ENCODE measurements around the gene OBSCN.
A peak's percentile ranks its signal among the peaks of the same experiment; 100 is the strongest.
"Not testable (repeated sequence)": the region's sequence is repeated elsewhere in the genome, so short reads cannot be mapped to it uniquely, and the experiment has no call there.

The OBSCN gene

GRCh38 chr1:228172591-228173527 lies 35.0 kb upstream of the OBSCN start:
- no peak for DNase-seq

DNA sequence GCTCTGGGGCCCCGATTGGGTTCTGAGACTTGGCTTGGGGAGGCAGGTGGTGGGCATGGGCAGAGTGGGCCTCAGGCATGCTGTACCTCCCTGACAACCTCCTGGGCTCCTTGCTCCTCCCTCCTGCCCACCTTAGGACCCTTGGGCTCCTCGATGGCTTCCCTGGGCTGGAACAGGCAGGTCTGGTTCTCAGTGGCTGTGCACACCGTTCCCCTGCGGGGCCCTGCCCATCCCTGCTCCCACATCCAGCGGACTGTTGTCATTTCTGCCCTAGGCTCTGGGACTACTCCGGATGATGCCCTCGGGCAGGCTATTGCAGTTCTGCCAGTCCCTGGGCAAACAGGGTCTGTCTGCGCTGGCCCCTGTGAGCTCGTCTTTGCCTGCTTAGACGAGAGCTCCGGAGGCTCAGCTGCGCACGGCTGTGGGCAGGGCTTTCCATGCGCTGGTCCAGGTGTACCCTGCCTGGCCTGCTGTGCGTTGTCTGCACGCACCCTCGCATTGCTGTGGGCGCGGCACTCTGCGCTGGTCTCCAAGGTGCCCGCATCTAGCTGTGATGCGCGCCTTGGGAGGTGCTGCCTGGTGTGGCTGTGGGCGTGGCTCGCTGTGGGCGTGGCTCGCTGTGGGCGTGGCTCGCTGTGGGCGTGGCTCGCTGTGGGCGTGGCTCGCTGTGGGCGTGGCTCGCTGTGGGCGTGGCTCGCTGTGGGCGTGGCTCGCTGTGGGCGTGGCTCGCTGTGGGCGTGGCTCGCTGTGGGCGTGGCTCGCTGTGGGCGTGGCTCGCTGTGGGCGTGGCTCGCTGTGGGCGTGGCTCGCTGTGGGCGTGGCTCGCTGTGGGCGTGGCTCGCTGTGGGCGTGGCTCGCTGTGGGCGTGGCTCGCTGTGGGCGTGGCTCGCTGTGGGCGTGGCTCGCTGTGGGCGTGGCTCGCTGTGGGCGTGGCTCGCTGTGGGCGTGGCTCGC lies 34.0 kb upstream of the OBSCN start:
- DNase-seq, result peak in 1 of 2 donors; percentile 48

DNA sequence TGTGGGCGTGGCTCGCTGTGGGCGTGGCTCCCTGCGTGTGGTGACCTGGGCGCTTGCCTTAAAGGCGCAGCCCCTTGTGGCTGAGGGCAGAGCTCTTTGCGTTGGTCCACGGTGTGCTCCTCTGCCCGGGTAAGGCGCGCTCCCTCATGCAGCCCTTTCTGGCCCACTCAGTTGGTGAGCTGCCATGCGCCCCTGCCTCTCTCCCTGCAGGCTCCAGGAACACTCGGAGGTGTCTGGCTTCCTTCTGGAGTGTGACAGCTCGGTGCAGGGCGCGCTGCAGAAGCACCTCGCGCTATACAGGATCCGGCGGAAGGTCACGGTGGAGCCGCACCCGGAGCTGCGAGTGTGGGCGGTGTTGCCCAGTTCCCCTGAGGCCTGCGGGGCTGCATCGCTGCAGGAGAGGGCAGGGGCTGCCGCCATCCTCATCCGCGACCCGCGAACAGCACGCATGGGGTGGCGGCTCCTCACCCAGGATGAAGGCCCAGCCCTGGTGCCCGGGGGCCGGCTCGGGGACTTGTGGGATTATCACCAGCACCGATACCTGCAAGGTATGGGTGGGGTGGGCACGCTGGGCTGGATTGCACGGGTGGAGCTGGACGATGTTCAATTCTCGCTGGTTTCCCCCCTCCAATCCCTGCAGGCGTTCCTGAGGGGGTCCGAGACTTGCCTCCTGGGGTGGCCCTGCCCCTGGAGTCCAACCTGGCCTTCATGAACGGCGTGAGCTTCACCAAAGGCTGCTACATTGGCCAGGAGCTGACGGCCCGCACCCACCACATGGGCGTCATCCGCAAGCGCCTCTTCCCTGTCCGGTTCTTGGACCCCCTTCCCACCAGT lies 33.1 kb upstream of the OBSCN start:
- DNase-seq, result peak; percentile 36 to 54

DNA sequence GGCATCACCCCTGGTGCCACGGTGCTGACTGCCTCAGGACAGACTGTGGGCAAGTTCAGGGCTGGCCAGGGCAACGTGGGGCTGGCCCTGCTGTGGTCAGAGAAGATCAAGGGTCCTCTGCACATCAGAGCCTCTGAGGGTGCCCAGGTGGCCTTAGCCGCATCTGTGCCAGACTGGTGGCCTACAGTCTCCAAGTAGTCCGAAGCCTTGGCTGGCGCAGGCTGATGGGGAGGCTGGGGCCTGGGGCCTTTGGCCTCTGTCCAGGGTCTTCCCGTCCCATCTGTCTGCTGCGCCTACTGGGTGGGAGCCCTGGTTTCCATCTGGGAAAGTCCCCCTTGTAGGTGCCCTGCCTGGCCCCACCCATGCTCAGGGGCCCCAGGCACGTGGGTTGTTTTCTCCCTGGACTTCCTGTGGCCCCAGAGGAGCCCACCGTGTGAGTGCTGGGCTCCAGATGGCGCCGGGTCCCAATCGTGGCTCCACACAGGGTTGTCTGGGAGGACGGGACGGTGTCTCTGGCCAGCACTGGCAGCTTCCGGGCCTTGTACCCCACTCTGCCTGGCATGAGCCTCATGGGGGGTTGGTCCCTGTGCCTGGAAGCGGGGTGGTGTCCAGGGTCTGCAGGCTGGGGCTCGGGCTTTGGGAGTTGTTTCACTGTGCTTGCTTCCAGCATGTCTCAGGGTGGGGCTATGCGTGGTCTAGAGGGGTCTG lies 32.4 kb upstream of the OBSCN start:
- no peak for DNase-seq

DNA sequence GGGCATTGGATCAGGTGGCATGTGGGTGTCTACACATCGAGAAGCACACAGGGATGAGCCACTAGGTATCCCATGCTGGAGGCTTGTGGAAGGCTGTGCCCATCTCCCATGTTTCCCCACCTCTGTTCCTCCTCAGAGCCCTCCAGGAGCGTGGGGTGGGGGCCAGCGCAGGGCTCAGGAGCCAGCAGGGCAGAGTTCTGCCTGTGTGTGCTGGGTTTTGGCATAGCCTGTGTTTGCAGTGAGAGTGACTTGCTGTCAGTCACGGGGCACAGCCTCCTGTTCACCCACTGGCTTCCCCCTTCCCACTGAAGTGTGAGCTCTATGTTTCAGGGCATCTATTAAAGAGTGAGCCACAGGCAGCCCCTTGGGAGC lies 31.8 kb upstream of the OBSCN start:
- DNase-seq, result no peak

GRCh38 chr1:228176461-228177182 lies 31.2 kb upstream of the OBSCN start:
- no peak for DNase-seq

- no peak for DNase-seq
Observed at GRCh38 chr1:228177183-228177475, 30.7 kb upstream of the OBSCN start.

DNA sequence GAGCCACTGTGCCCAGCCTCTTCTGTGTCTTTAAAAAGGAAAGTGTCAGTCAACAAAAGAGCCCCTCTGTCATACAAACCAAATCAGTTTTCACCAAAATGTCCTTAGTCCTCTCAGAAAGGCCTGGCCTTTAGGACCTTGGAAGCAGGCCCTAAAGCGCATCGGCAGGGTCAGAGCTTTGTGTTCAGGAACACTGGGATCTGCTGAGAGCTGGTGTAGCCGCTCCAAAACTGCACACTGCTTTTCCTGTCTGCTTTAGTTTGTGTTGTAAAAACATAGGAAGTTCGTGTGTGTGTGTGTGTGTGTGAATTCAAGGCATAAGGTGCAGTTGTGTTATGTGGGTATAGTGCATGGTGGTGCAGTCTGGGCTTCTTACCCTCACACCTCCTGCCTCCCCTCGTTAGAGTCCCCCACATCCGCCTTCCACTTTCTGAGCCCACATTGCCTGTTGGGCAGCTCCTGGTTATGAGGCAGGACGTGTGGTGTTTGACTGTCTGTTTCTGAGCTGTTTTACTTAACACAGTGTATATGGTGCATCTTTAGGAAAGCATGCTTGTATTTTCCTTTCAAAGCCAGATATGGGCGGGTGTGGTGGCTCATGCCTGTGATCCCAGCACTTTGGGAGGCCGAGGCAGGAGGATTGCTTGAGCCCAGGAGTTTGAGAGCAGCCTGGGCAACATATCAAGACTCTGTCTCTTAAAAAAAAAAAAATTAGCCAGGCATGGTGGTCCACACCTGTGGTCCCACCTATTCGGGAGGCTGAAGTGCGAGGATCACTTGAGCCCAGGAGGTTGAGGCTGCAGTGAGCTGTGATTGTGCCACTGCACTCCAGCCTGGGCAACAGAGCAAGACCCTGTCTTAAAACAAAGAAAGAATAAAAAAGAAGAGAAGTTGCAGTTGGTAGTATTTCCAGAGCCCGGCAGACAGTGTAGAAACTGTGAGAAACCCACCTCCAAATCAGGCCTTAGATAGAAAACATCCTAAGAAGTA lies 29.8 kb upstream of the OBSCN start:
- no peak for DNase-seq

DNA sequence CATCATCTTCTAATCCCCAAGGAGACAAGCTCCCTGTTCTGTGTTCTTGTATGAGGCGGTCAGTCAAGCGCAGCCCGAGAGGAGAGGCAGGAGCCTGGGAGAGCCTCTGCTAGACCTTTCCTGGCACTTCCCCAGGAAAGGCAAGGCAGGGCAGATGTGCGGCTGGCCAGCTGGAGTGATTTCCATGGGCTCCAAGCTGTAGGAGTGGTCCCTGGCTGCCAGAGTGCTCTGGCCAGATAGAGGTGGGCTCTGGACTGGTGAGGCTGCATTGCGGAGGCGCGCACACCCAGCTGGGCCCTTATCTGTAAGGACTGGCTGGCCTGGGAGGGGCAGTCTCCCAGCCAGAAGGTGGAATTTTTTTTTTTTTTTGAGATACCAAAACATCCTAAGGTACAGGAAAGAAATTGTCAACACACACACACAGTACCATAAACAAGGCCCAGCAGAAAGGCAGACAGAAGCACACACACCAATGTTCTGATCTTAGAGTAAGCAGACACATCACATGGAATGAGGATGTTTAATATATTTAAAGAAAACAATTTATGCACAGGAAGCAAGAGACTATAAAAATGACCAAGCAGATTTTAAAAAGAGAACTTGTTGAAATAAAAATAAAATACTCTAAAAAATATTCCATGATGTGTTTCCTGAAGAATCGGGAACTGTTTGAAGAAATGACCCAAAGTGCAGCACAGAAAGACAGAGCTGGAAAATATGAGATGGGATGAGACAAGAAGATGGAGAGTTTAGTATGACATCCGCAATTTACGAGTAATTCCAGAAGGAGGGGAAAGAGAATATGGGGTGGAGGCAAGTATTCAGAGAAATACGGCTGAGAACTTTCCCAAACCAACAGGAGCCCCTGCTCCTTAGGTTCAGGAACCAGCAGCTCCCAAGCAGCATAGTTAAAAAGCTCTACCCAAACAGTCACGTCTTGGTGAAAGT lies 28.8 kb upstream of the OBSCN start:
- no peak for DNase-seq

DNA sequence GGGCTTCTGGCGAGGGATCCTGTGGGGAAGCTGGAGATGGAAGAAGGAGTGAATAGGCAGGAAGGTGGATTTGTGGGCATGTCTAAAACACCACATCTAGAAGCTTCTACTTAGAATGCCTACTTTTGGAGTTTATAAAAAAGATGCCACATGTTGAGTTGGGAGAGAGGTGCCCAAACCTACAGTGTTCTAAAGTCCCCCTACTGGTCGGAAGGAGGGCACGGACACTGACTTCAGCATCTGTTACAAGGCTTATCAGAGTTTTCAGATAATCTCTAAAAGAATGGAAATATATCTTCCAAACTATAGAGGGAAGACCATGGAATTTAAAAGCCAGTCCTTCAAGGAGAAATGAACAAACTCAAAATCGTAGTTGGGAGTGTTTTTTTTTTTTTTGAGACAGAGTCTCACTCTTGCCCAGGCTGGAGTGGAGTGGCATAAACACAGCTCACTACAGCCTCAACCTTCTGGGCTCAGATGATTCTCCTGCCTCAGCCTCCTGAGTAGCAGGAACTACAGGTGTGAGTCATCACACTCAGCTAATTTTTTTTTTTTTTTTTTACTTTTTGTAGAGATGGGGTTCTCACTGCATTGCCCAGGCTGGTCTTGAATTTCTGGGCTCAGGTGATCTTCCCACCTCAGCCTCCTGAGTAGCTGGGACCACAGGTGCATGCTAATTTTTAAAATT lies 27.4 kb upstream of the OBSCN start:
- no peak for DNase-seq

- no peak for DNase-seq
Observed at GRCh38 chr1:228180959-228181644, 26.7 kb upstream of the OBSCN start.

- no peak for DNase-seq
Observed at GRCh38 chr1:228181645-228182034, 26.2 kb upstream of the OBSCN start.

GRCh38 chr1:228182296-228183030 lies 25.4 kb upstream of the OBSCN start:
- DNase-seq, result peak in 1 of 2 donors; percentile 36

DNA sequence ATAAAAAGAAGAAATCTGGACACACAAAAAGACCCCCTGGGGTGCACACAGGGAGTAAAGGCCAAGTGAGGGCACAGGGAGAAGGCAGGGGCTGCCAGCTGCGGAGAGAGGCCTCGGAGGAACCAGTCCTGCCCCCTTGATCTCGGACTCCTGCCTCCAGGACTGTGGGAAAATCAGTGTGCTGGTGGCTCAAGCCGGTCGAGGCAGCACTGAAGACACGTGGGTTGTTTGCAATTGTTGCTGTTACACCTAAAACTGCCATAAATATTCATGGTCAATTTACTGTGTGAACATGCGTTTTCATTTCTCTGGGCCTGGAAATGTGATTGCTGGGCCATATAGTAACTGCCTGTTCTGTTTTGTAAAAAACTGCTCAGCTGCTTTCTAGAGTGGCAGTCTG lies 23.7 kb upstream of the OBSCN start:
- no peak for DNase-seq

DNA sequence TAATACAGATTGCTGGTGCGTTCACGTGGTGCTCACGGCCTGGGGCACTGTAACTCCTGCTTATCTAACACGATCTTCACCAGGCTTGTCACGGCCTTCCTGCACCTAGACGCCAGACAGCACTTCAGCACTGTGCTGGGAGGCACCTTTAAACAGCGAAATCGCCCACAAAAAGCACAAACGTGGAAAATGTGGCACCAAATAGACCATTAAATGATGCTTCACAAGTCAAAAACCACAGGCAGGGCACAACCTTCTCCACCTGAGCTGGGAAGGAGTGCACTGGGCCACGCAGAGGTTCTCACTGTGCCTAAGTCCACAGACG lies 22.2 kb upstream of the OBSCN start:
- peak; percentile 55 to 70 for DNase-seq

- not testable (repeated sequence) for DNase-seq
Observed at GRCh38 chr1:228188249-228188648, 19.6 kb upstream of the OBSCN start.

DNA sequence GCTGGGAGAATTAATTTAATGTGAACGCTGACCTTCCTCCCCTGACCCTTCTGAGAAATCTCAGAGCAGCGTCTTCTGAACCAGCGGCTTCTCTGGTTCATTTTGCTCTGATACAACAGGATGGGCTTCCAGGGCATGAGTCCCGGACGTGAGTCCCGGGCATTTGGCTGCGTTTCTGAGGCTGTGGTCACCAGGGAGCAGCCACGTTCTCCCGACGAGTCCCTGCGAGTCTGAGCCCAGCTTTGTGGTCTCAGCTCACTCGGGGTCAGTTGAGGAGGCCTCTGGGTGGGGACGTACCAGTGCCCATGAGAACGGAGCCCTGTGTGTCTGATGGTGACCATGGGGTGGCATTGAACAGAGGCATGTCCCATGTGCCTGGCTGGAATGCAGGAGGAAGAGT lies 17.7 kb upstream of the OBSCN start:
- no peak for DNase-seq

Measured in CD4-positive, alpha-beta T cell treated with Interleukin-4 for 1 hour (primary cell).